ENCODE results near the gene DHFR2. TPM values are rescaled to one million over a fixed set of nuclear protein-coding genes. Genes with fewer than 3 reads are reported as not detected.

The DHFR2 gene
- total RNA-seq, 1 donor from 2014 or later: 6.6 TPM

DNA sequence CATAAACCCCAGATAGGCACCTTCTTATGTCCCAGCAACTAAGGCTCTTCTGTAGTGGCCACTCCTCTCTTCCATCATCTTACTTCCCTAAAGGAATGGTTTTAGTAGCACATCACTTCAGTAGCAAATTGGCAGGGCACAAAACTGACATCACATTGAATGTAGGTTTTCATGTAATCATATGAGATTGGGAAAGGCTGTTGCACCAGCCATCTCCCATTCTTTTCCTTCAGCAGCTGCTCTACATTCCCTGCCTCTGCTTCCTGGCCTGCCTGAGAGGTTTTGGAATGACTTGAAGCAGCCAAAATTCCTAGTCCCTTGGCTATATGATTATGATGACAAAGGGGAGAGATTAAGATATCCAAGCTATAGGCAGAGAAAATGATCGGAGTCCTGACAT, 36.6 kb upstream of the DHFR2 start:
- no peak for DNase-seq (ENCODE audit: extremely low spot score, unreplicated experiment)
- no peak for TF ChIP-seq CTCF (IDR thresholded peaks at IDR 0.05)
- Mint-ChIP-seq H3K4me1 (ENCODE audit: unreplicated experiment) (no peaks in the 10 kb centered on the region), H3K27ac (ENCODE audit: unreplicated experiment) (no peak overlapping the region), H3K9me3 (ENCODE audit: unreplicated experiment) (no peaks in the 10 kb centered on the region), H3K4me3 (ENCODE audit: unreplicated experiment) (no peak overlapping the region), H3K27me3 (ENCODE audit: unreplicated experiment) (no peaks in the 10 kb centered on the region), H3K36me3 (ENCODE audit: unreplicated experiment) (peaks cover 31% of the 10 kb centered on the region)

GRCh38 chr3:94098452-94098851, 35.7 kb upstream of the DHFR2 start:
- peaks cover 31% of the 10 kb centered on the region for H3K36me3 Mint-ChIP-seq (ENCODE audit: unreplicated experiment)
- H3K9me3 Mint-ChIP-seq (ENCODE audit: unreplicated experiment): no peaks in the 10 kb centered on the region
- no peak overlapping the region for H3K27ac Mint-ChIP-seq (ENCODE audit: unreplicated experiment)
- H3K27me3 Mint-ChIP-seq (ENCODE audit: unreplicated experiment): no peaks in the 10 kb centered on the region
- no peak for DNase-seq (ENCODE audit: extremely low spot score, unreplicated experiment)
- H3K4me1 Mint-ChIP-seq (ENCODE audit: unreplicated experiment): no peaks in the 10 kb centered on the region
- no peak overlapping the region for H3K4me3 Mint-ChIP-seq (ENCODE audit: unreplicated experiment)
- no peak for TF ChIP-seq CTCF (IDR thresholded peaks at IDR 0.05)

GRCh38 chr3:94095111-94095510, 32.4 kb upstream of the DHFR2 start:
- peaks cover 32% of the 10 kb centered on the region for H3K36me3 Mint-ChIP-seq (ENCODE audit: unreplicated experiment)
- no peak for DNase-seq (ENCODE audit: extremely low spot score, unreplicated experiment)
- H3K9me3 Mint-ChIP-seq (ENCODE audit: unreplicated experiment): no peaks in the 10 kb centered on the region
- H3K4me1 Mint-ChIP-seq (ENCODE audit: unreplicated experiment): no peaks in the 10 kb centered on the region
- no peaks in the 10 kb centered on the region for H3K27me3 Mint-ChIP-seq (ENCODE audit: unreplicated experiment)
- H3K27ac Mint-ChIP-seq (ENCODE audit: unreplicated experiment): no peak overlapping the region
- no peak for TF ChIP-seq CTCF (IDR thresholded peaks at IDR 0.05)
- no peak overlapping the region for H3K4me3 Mint-ChIP-seq (ENCODE audit: unreplicated experiment)

DNA sequence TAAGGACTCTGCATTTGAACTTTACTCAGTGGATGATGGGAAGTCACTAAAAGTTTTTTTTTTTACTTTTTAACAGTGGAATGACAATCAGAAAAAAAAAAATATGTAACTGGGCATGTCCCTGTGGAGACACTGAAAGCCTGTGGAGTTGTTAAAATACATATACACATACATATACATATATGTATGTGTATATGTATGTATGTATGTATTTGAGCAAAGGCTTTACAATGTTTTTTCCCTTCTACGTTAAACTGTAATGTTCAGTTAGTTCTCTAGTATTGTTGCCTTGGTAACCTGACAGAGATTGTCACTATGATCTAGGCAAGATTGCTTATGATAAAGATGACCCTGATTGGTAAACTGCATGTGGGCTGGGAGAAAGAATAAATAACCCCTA, 30.4 kb upstream of the DHFR2 start:
- Mint-ChIP-seq H3K4me3 (ENCODE audit: unreplicated experiment) (no peak overlapping the region), H3K36me3 (ENCODE audit: unreplicated experiment) (peaks cover 29% of the 10 kb centered on the region)

DNA sequence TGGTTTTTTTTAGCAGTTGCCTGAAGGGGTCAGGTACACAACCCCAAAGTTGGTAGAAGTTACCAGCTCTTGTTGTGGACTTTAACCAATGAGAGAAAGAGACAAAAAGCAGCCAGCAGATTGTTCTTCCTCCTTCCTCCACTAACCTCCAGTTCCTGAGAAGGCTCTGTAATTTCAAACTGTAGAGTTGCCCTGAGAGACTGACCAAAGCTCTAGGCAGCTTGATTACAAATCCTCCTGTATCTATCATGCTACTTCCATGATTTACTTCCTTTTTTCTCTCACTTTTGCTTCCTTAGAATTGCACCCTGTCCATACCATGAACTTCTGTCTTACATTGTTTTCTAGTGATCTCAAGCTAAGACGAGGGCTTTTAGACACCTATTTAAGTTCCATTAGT, 29.4 kb upstream of the DHFR2 start:
- Mint-ChIP-seq H3K27ac (ENCODE audit: unreplicated experiment) (no peak overlapping the region), H3K36me3 (ENCODE audit: unreplicated experiment) (peaks cover 23% of the 10 kb centered on the region), H3K4me3 (ENCODE audit: unreplicated experiment) (no peak overlapping the region), H3K27me3 (ENCODE audit: unreplicated experiment) (no peaks in the 10 kb centered on the region), H3K9me3 (ENCODE audit: unreplicated experiment) (no peaks in the 10 kb centered on the region), H3K4me1 (ENCODE audit: unreplicated experiment) (no peaks in the 10 kb centered on the region)
- TF ChIP-seq CTCF (IDR thresholded peaks at IDR 0.05): no peak
- DNase-seq (ENCODE audit: extremely low spot score, unreplicated experiment): no peak

More for the DNA sequence above, 30.4 kb upstream of the DHFR2 start:
- no peak for DNase-seq (ENCODE audit: extremely low spot score, unreplicated experiment)
- Mint-ChIP-seq H3K27ac (ENCODE audit: unreplicated experiment) (no peak overlapping the region), H3K4me1 (ENCODE audit: unreplicated experiment) (no peaks in the 10 kb centered on the region), H3K27me3 (ENCODE audit: unreplicated experiment) (no peaks in the 10 kb centered on the region), H3K9me3 (ENCODE audit: unreplicated experiment) (no peaks in the 10 kb centered on the region)
- no peak for TF ChIP-seq CTCF (IDR thresholded peaks at IDR 0.05)

All from osteocyte (in vitro differentiated cells).